HG02852 (cell line): Measurements from ENCODE around the gene MARCHF9.

Experiments
- ATAC-seq: cut with Tn5 transposase; IDR thresholded peaks from one replicate; pipeline ENCODE4 v1.9.1; 2021; ENCODE audit warnings: mild to moderate bottlenecking, moderate library complexity; ENCODE audit not compliant: unreplicated experiment

The MARCHF9 gene

GRCh38 chr12:57737467-57738460, 17.1 kb upstream of the MARCHF9 start:
- no peak for ATAC-seq

GRCh38 chr12:57738661-57739237, 16.2 kb upstream of the MARCHF9 start, which contains the start of gene AGAP2:
TSS of gene AGAP2 (minus strand) at chr12:57738742. CDS start at chr12:57738246, 496 bp downstream.
- no peak for ATAC-seq

GRCh38 chr12:57739387-57739786, 15.5 kb upstream of the MARCHF9 start:
- ATAC-seq: no peak

- no peak for ATAC-seq
Measured at GRCh38 chr12:57739914-57740538, 14.9 kb upstream of the MARCHF9 start.

GRCh38 chr12:57740656-57741412, 14.1 kb upstream of the MARCHF9 start:
- peak; percentile 37 for ATAC-seq

GRCh38 chr12:57741413-57741789, 13.5 kb upstream of the MARCHF9 start:
- no peak for ATAC-seq

GRCh38 chr12:57741844-57742738, 12.8 kb upstream of the MARCHF9 start:
- peak; percentile 49 for ATAC-seq

- ATAC-seq: no peak
Measured at GRCh38 chr12:57743769-57744168, 11.1 kb upstream of the MARCHF9 start.

GRCh38 chr12:57744194-57744776, 10.6 kb upstream of the MARCHF9 start:
- ATAC-seq: peak; percentile 36

GRCh38 chr12:57744777-57745484, 10.0 kb upstream of the MARCHF9 start, which contains the start of gene TSPAN31:
TSS of gene TSPAN31 (plus strand) at chr12:57745039. CDS start at chr12:57745155, 116 bp downstream.
- ATAC-seq: peak; percentile 82

- ATAC-seq: no peak
Measured at GRCh38 chr12:57745485-57745881, 9.4 kb upstream of the MARCHF9 start.

- ATAC-seq: no peak
Measured at GRCh38 chr12:57746025-57746424, 8.9 kb upstream of the MARCHF9 start.

- ATAC-seq: no peak
Measured at GRCh38 chr12:57749061-57749460, 5.8 kb upstream of the MARCHF9 start.

- ATAC-seq: no peak
Measured at GRCh38 chr12:57750561-57751431, 4.1 kb upstream of the MARCHF9 start.

GRCh38 chr12:57751432-57751787, 3.5 kb upstream of the MARCHF9 start:
- no peak for ATAC-seq

GRCh38 chr12:57751788-57752667, 2.9 kb upstream of the MARCHF9 start, which contains the start of gene CDK4:
TSS of gene CDK4 (minus strand) at chr12:57752310. CDS start at chr12:57751717, 593 bp downstream.
- ATAC-seq: peak; percentile 63

GRCh38 chr12:57752668-57753000, 2.3 kb upstream of the MARCHF9 start:
- no peak for ATAC-seq
